OCI-LY3 (cell line): ENCODE measurements around the gene IL16.
A peak's percentile ranks its signal among the peaks of the same experiment; 100 is the strongest.

Source experiments
- H2AFZ ChIP-seq: fragments of 200-600, 300-600 bp; shearing (Covaris generic); 2 replicates; pipeline ENCODE4 v1.6.0; 2014; ENCODE audit warnings: antibody characterized with exemption, low read depth, low read length
- H3K27ac ChIP-seq: fragments of 200-600, 300-600 bp; sonication (generic); 2 replicates; pipeline ENCODE4 v1.5.1; 2014; ENCODE audit warnings: mild to moderate bottlenecking, low read length, moderate library complexity, mixed read lengths
- H3K27me3 ChIP-seq: fragments of 200-600, 300-600 bp; sonication (generic); 2 replicates; pipeline ENCODE4 v1.6.1; 2014; ENCODE audit warnings: low read depth, low read length, mixed read lengths
- H3K36me3 ChIP-seq: fragments of 200-600, 300-600 bp; sonication (generic); replicated peaks from 2 replicates; pipeline ENCODE3; 2014; ENCODE audit warnings: low read depth, low read length, mixed read lengths
- H3K4me1 ChIP-seq: fragments of 300-600, 200-600 bp; sonication (generic); 2 replicates; pipeline ENCODE4 v1.6.1; 2014; ENCODE audit warnings: low read length, mixed read lengths
- H3K4me2 ChIP-seq: fragments of 200-600, 300-600 bp; sonication (generic); 2 replicates; pipeline ENCODE4 v1.6.1; 2014; ENCODE audit warnings: low read length, mixed read lengths
- H3K4me3 ChIP-seq: fragments of 300-600, 200-600 bp; sonication (generic); 2 replicates; pipeline ENCODE4 v1.5.1; 2014; ENCODE audit warnings: antibody characterized with exemption, mild to moderate bottlenecking, low read length, moderate library complexity
- H3K79me2 ChIP-seq: fragments of 300-600, 200-600 bp; shearing (Covaris generic); 2 replicates; pipeline ENCODE4 v1.6.1; 2014; ENCODE audit warnings: mild to moderate bottlenecking, low read length, mixed read lengths
- H3K9ac ChIP-seq: fragments of 300-600, 200-600 bp; shearing (Covaris generic); 2 replicates; pipeline ENCODE4 v1.6.0; 2014; ENCODE audit warnings: mild to moderate bottlenecking, low read length, moderate library complexity
- H3K9me3 ChIP-seq: fragments of 200-600, 300-600 bp; shearing (Covaris generic); 2 replicates; pipeline ENCODE4 v1.6.1; 2014; ENCODE audit warnings: low read length, mixed read lengths; ENCODE audit not compliant: insufficient read depth
- H4K20me1 ChIP-seq: fragments of 200-600, 300-600 bp; sonication (generic); 2 replicates; pipeline ENCODE4 v1.6.1; 2016; ENCODE audit warnings: low read length, mixed read lengths; ENCODE audit not compliant: insufficient read depth
- EZH2phosphoT487 ChIP-seq: fragments of 200-600 bp; shearing (Covaris generic); IDR thresholded peaks from 2 replicates; pipeline ENCODE4 v1.6.1; 2018; ENCODE audit warnings: antibody characterized with exemption, mixed run types, low read depth
- TF ChIP-seq, protein P1 (sequence below): fragments of 200-600, 300-600 bp; sonication (generic); IDR thresholded peaks from 2 replicates; pipeline ENCODE4 v1.5.1; 2014; ENCODE audit warnings: antibody characterized with exemption, low read length, low read depth

IL16 gene

GRCh38 chr15:81336568-81336967 lies 139.9 kb downstream of the IL16 start:
- H4K20me1 ChIP-seq = no peaks in the 10 kb centered on the region
- H3K9ac ChIP-seq = no peak overlapping the region
- no peak overlapping the region for H2AFZ ChIP-seq
- H3K4me2 ChIP-seq = no peak overlapping the region
- H3K9me3 ChIP-seq = no peaks in the 10 kb centered on the region
- H3K4me1 ChIP-seq = peaks cover 6% of the 10 kb centered on the region
- TF ChIP-seq, protein P1, sequence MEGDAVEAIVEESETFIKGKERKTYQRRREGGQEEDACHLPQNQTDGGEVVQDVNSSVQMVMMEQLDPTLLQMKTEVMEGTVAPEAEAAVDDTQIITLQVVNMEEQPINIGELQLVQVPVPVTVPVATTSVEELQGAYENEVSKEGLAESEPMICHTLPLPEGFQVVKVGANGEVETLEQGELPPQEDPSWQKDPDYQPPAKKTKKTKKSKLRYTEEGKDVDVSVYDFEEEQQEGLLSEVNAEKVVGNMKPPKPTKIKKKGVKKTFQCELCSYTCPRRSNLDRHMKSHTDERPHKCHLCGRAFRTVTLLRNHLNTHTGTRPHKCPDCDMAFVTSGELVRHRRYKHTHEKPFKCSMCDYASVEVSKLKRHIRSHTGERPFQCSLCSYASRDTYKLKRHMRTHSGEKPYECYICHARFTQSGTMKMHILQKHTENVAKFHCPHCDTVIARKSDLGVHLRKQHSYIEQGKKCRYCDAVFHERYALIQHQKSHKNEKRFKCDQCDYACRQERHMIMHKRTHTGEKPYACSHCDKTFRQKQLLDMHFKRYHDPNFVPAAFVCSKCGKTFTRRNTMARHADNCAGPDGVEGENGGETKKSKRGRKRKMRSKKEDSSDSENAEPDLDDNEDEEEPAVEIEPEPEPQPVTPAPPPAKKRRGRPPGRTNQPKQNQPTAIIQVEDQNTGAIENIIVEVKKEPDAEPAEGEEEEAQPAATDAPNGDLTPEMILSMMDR = peak; percentile 88
- TF ChIP-seq EZH2phosphoT487 = no peak
- no peaks in the 10 kb centered on the region for H3K27me3 ChIP-seq
- H3K79me2 ChIP-seq = no peaks in the 10 kb centered on the region
- no peak overlapping the region for H3K27ac ChIP-seq
- no peak overlapping the region for H3K4me3 ChIP-seq
- no peaks in the 10 kb centered on the region for H3K36me3 ChIP-seq

DNA sequence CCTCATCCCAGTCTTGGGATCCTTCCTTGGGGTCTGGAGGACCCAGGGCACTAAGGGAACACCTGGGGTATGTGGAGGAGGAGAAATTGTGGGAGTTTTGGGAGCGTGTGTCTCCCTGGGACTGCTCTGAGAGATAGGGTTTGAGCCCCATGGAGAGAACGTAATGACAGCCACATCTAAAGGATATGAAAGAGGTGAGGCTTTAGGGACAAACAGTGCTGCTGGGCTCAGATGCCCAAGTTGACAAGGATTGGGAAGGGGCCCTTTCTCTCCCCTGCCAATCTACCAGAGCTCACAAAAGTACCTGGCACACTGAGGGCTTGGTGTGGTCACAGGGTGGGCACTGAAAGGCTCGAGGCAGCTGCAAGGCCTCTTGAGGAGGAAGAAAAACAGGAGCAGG lies 140.6 kb downstream of the IL16 start:
- H4K20me1 ChIP-seq = no peaks in the 10 kb centered on the region
- no peak overlapping the region for H3K9ac ChIP-seq
- H3K79me2 ChIP-seq = no peaks in the 10 kb centered on the region
- no peak overlapping the region for H3K4me2 ChIP-seq
- TF ChIP-seq, protein P1 = no peak
- TF ChIP-seq EZH2phosphoT487 = no peak
- H3K4me3 ChIP-seq = no peak overlapping the region
- H3K9me3 ChIP-seq = no peaks in the 10 kb centered on the region
- peaks cover 6% of the 10 kb centered on the region for H3K4me1 ChIP-seq
- H2AFZ ChIP-seq = no peak overlapping the region
- H3K27ac ChIP-seq = no peak overlapping the region
- no peaks in the 10 kb centered on the region for H3K27me3 ChIP-seq
- no peaks in the 10 kb centered on the region for H3K36me3 ChIP-seq

DNA sequence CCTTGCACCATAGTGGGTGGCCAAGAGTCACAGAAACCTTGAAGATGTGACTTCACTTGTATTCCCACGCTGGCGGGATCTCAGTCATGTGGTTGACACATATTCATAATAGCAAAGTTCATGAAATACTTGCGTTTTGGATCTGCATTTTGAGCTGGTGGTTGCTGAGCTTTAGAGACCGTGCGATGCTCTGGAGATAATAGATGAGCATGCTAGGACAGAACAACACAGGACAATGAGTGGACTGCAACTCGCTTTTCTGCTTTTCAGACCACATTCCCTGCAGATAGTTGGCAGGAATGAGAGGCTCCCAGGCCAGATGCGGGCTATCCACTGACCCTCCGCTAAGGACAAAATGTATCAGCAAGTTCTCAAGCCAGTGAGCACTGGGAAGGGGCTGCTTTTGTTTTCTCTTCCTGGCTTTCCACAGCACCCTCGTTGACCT lies 141.1 kb downstream of the IL16 start:
- H3K9ac ChIP-seq = no peak overlapping the region
- no peaks in the 10 kb centered on the region for H3K36me3 ChIP-seq
- H2AFZ ChIP-seq = no peak overlapping the region
- TF ChIP-seq, protein P1 = no peak
- no peak for TF ChIP-seq EZH2phosphoT487
- H3K4me3 ChIP-seq = no peak overlapping the region
- H3K79me2 ChIP-seq = no peaks in the 10 kb centered on the region
- peaks cover 6% of the 10 kb centered on the region for H3K4me1 ChIP-seq
- no peaks in the 10 kb centered on the region for H3K9me3 ChIP-seq
- H3K4me2 ChIP-seq = no peak overlapping the region
- H4K20me1 ChIP-seq = no peaks in the 10 kb centered on the region
- no peaks in the 10 kb centered on the region for H3K27me3 ChIP-seq
- H3K27ac ChIP-seq = no peak overlapping the region

GRCh38 chr15:81338170-81339007 lies 141.7 kb downstream of the IL16 start:
- Histone ChIP-seq H3K4me1 (peaks cover 5% of the 10 kb centered on the region), H3K9me3 (no peaks in the 10 kb centered on the region), H3K36me3 (no peaks in the 10 kb centered on the region), H3K4me3 (no peak overlapping the region), H3K27me3 (no peaks in the 10 kb centered on the region), H2AFZ (no peak overlapping the region), H3K9ac (no peak overlapping the region), H3K27ac (no peak overlapping the region), H3K79me2 (no peaks in the 10 kb centered on the region), H4K20me1 (no peaks in the 10 kb centered on the region), H3K4me2 (no peak overlapping the region)
- no peak for TF ChIP-seq EZH2phosphoT487
- TF ChIP-seq, protein P1 = no peak
